ENCODE data around the gene ACOT12. TPM values are rescaled to one million over a fixed set of nuclear protein-coding genes. Genes with fewer than 3 reads are reported as not detected.
A peak's percentile ranks its signal among the peaks of the same experiment; 100 is the strongest.

ACOT12 gene
- total RNA-seq, 1 donor from 2014 or later, result not detected

GRCh38 chr5:81334304-81335061 is 59.5 kb downstream of the ACOT12 start:
- H3K27ac ChIP-seq (replicated peaks), result no peak overlapping the region
- no peaks in the 10 kb centered on the region for H3K27me3 ChIP-seq (ENCODE audit: low read depth)
- peak overlapping the region; percentile 52 for H3K4me3 ChIP-seq
- no peak for TF ChIP-seq CTCF (IDR thresholded peaks at IDR 0.05; ENCODE audit: borderline replicate concordance)
- DNase-seq, result no peak
- no peaks in the 10 kb centered on the region for H3K36me3 ChIP-seq
- intact Hi-C loops (cut with micrococcal nuclease), result no loop called here
- H3K9me3 ChIP-seq (replicated peaks), result no peaks in the 10 kb centered on the region
- no peaks in the 10 kb centered on the region for H3K4me1 ChIP-seq

GRCh38 chr5:81326554-81326953 is 67.4 kb downstream of the ACOT12 start:
- no peak overlapping the region for H3K27ac ChIP-seq (replicated peaks)
- DNase-seq, result no peak
- no peaks in the 10 kb centered on the region for H3K4me1 ChIP-seq
- H3K27me3 ChIP-seq (ENCODE audit: low read depth), result no peaks in the 10 kb centered on the region
- H3K9me3 ChIP-seq (replicated peaks), result no peaks in the 10 kb centered on the region
- intact Hi-C loops (cut with micrococcal nuclease), result no loop called here
- no peak overlapping the region for H3K4me3 ChIP-seq
- no peak for TF ChIP-seq CTCF (IDR thresholded peaks at IDR 0.05; ENCODE audit: borderline replicate concordance)
- H3K36me3 ChIP-seq, result no peaks in the 10 kb centered on the region

GRCh38 chr5:81317536-81317935 is 76.4 kb downstream of the ACOT12 start:
- no peaks in the 10 kb centered on the region for H3K9me3 ChIP-seq (replicated peaks)
- no peak overlapping the region for H3K27ac ChIP-seq (replicated peaks)
- intact Hi-C loops (cut with micrococcal nuclease), result no loop called here
- no peaks in the 10 kb centered on the region for H3K27me3 ChIP-seq (ENCODE audit: low read depth)
- H3K36me3 ChIP-seq, result peaks cover 19% of the 10 kb centered on the region
- H3K4me3 ChIP-seq, result no peak overlapping the region
- DNase-seq, result no peak
- TF ChIP-seq CTCF (IDR thresholded peaks at IDR 0.05; ENCODE audit: borderline replicate concordance), result no peak
- no peaks in the 10 kb centered on the region for H3K4me1 ChIP-seq

GRCh38 chr5:81316571-81316970 is 77.4 kb downstream of the ACOT12 start:
- Histone ChIP-seq H3K27me3 (ENCODE audit: low read depth) (no peaks in the 10 kb centered on the region), H3K4me3 (no peak overlapping the region), H3K36me3 (peaks cover 29% of the 10 kb centered on the region), H3K27ac (replicated peaks) (no peak overlapping the region), H3K4me1 (no peaks in the 10 kb centered on the region), H3K9me3 (replicated peaks) (no peaks in the 10 kb centered on the region)
- intact Hi-C loops (cut with micrococcal nuclease), result no loop called here
- no peak for DNase-seq
- no peak for TF ChIP-seq CTCF (IDR thresholded peaks at IDR 0.05; ENCODE audit: borderline replicate concordance)

- Histone ChIP-seq H3K36me3 (peaks cover 36% of the 10 kb centered on the region), H3K27me3 (ENCODE audit: low read depth) (no peaks in the 10 kb centered on the region), H3K27ac (replicated peaks) (no peak overlapping the region), H3K4me1 (no peaks in the 10 kb centered on the region), H3K9me3 (replicated peaks) (no peaks in the 10 kb centered on the region), H3K4me3 (no peak overlapping the region)
- no peak for DNase-seq
- intact Hi-C loops (cut with micrococcal nuclease), result no loop called here
- TF ChIP-seq CTCF (IDR thresholded peaks at IDR 0.05; ENCODE audit: borderline replicate concordance), result no peak
These were observed 78.1 kb downstream of the ACOT12 start for GRCh38 chr5:81315830-81316229.

All from left ventricle myocardium inferior (tissue), 1 donor.